ENCODE data around the gene TXNDC2. TPM values are rescaled to one million over a fixed set of nuclear protein-coding genes. Genes with fewer than 3 reads are reported as not detected.

TXNDC2 gene
- total and polyA plus RNA-seq, 10 of the 15 experiments (the other 5 are each of a cell fraction or from before 2014, with no cell fraction given), result 0.04 to 0.07 (median 0.06) TPM; not detected in 7

GRCh38 chr18:9861157-9861556 lies 24.6 kb upstream of the TXNDC2 start:
- Histone ChIP-seq H3K9me3 (replicated peaks; ENCODE audit: control insufficient read depth, insufficient read depth, low read length) (peaks cover 8% of the 10 kb centered on the region; the same call in 2 of the 3 replicates), H3K79me2 (ENCODE audit: control insufficient read depth, insufficient read depth, low read length) (no peaks in the 10 kb centered on the region), H3K9ac (ENCODE audit: control insufficient read depth, insufficient read depth, low read length) (no peak overlapping the region), H3K36me3 (ENCODE audit: control insufficient read depth in 2 of 2, insufficient read depth in 2 of 2, low read length in 1 of 2) (no peaks in the 10 kb centered on the region), H2AFZ (ENCODE audit: control insufficient read depth, low read depth, low read length) (no peak overlapping the region), H3K27me3 (replicated peaks in 1 of 2; ENCODE audit: control insufficient read depth in 2 of 2, insufficient read depth in 2 of 2, low read length in 1 of 2) (no peaks in the 10 kb centered on the region), H3K4me1 (ENCODE audit: control insufficient read depth, insufficient read depth, low read length) (peaks cover 7% of the 10 kb centered on the region; the same call in 1 of the 2 replicates), H3K27ac (ENCODE audit: control insufficient read depth, insufficient read depth) (no peak overlapping the region), H4K20me1 (ENCODE audit: control insufficient read depth, insufficient read depth) (no peaks in the 10 kb centered on the region), H3K4me3 (no peak overlapping the region), H3K4me2 (ENCODE audit: control insufficient read depth, insufficient read depth) (0 out of 2 replicates have a peak overlapping the region, but pooled peaks have one; percentile 25)
- in situ Hi-C loops (cut with MboI), result no loop called here
- intact Hi-C loops (cut with micrococcal nuclease; ENCODE audit: unreplicated experiment), result no loop called here
- no TSS peak for BruUV-seq (replicated peaks)
- POLR2A ChIA-PET, result interaction anchor here (0.7 to 1.0 kb wide), 2 partner anchors 16 to 65 kb away, joined by 3 to 4 read pairs; no protein-coding TSS in a partner anchor
- SMC1A ChIA-PET (ENCODE audit: uncharacterized antibody, unreplicated experiment), result interaction anchor here (0.7 to 1.8 kb wide), 2 partner anchors 8 to 9 kb away, joined by 3 to 5 read pairs; no protein-coding TSS in a partner anchor
- TF ChIP-seq NR2C2 (IDR thresholded peaks at IDR 0.05; ENCODE audit: borderline replicate concordance, control insufficient read depth, insufficient read length, low read depth) (no peak), LARP7 (IDR thresholded peaks at IDR 0.05) (no peak), POU2F2 (IDR thresholded peaks at IDR 0.05; ENCODE audit: borderline replicate concordance, low read depth, low read length) (peak; percentile 82; the same call in 2 of the 3 replicates), BHLHE40 (IDR thresholded peaks at IDR 0.05; ENCODE audit: borderline replicate concordance in 1 of 2, low read depth in 2 of 2, low read length in 1 of 2) (peak; percentile 24 to 50; a peak in 3 of 4 replicates), MTA2 (IDR thresholded peaks at IDR 0.05; ENCODE audit: low read depth) (peak; percentile 70; the same call in 1 of the 2 replicates)
- CTCF ChIA-PET, result no interaction called here
- DNase-seq (ENCODE audit: low read depth, low spot score) (peak; percentile 49), ATAC-seq (peak; percentile 93), FAIRE-seq (no peak)
- RAD21 ChIA-PET (ENCODE audit: unreplicated experiment), result interaction anchor here (1.3 kb wide), 1 partner anchor 52 kb away, joined by 5 read pairs; the partner anchor contains the start of gene VAPA

- H3K27me3 ChIP-seq (replicated peaks in 1 of 2; ENCODE audit: control insufficient read depth in 2 of 2, insufficient read depth in 2 of 2, low read length in 1 of 2), result no peaks in the 10 kb centered on the region
- TF ChIP-seq ATF7 (IDR thresholded peaks at IDR 0.05; ENCODE audit: low read depth), result peak; percentile 37; the same call in 1 of the 2 replicates
- peak in 1 of 2 experiments; percentile 26; a peak in 1 of 4 replicates for TF ChIP-seq IKZF2 (IDR thresholded peaks at IDR 0.05)
- no peak for TF ChIP-seq HDGF (IDR thresholded peaks at IDR 0.05)
- peak; percentile 18; the same call in 1 of the 2 replicates for TF ChIP-seq BCL11A (IDR thresholded peaks at IDR 0.05; ENCODE audit: low read depth, low read length)
- no peak overlapping the region for H2AFZ ChIP-seq (ENCODE audit: control insufficient read depth, low read depth, low read length)
- H3K4me3 ChIP-seq, result no peak overlapping the region
- no peak overlapping the region for H3K9ac ChIP-seq (ENCODE audit: control insufficient read depth, insufficient read depth, low read length)
- no peaks in the 10 kb centered on the region for H3K36me3 ChIP-seq (ENCODE audit: control insufficient read depth in 2 of 2, insufficient read depth in 2 of 2, low read length in 1 of 2)
- peaks cover 9% of the 10 kb centered on the region; the same call in 2 of the 3 replicates for H3K9me3 ChIP-seq (replicated peaks; ENCODE audit: control insufficient read depth, insufficient read depth, low read length)
- no peaks in the 10 kb centered on the region for H3K79me2 ChIP-seq (ENCODE audit: control insufficient read depth, insufficient read depth, low read length)
- intact Hi-C loops (cut with micrococcal nuclease; ENCODE audit: unreplicated experiment), result no loop called here
- ChIA-PET CTCF (no interaction called here), POLR2A (no interaction called here), SMC1A (ENCODE audit: uncharacterized antibody, unreplicated experiment) (interaction anchor here (1.0 to 1.8 kb wide), 2 partner anchors 8 to 10 kb away, joined by 4 to 5 read pairs; no protein-coding TSS in a partner anchor), RAD21 (ENCODE audit: unreplicated experiment) (interaction anchor here (1.3 kb wide), 1 partner anchor 52 kb away, joined by 5 read pairs; the partner anchor contains the start of gene VAPA)
- in situ Hi-C loops (cut with MboI), result no loop called here
- no peak overlapping the region for H3K4me2 ChIP-seq (ENCODE audit: control insufficient read depth, insufficient read depth)
- no TSS peak for BruUV-seq (replicated peaks)
- H4K20me1 ChIP-seq (ENCODE audit: control insufficient read depth, insufficient read depth), result no peaks in the 10 kb centered on the region
- peak; percentile 87 for ATAC-seq
- H3K27ac ChIP-seq (ENCODE audit: control insufficient read depth, insufficient read depth), result no peak overlapping the region
- H3K4me1 ChIP-seq (ENCODE audit: control insufficient read depth, insufficient read depth, low read length), result peaks cover 7% of the 10 kb centered on the region; the same call in 1 of the 2 replicates
- 13% methylated on average over 4 of the region's 4 CpGs for WGBS (ENCODE audit: insufficient coverage, insufficient replicate concordance, low lambda C conversion rate, missing lambda C conversion rate)
- peak; percentile 88 for FAIRE-seq
- DNase-seq (ENCODE audit: low read depth, low spot score), result peak; percentile 43
Measured at GRCh38 chr18:9861933-9862332, 23.8 kb upstream of the TXNDC2 start.
